Spleen (tissue), 11 donors: Measurements from ENCODE around the gene ARHGAP6. TPM values are rescaled to one million over a fixed set of nuclear protein-coding genes. Genes with fewer than 3 reads are reported as not detected.

ENCODE experiments used
- DNase-seq: peaks from one replicate; pipeline ENCODE4 v3.0.0-alpha.2; 2020
- H3K27ac ChIP-seq, 8 donors: fragments of 200-600 bp; sonication (generic) in 7 of 8; 1 replicate in 4 of 8; 2 replicates in 4 of 8; pipeline versions ENCODE4 v1.5.0 to v1.8.0; 2016 to 2021; ENCODE audit warnings: inconsistent platforms in 4 of 8, mild to moderate bottlenecking in 4 of 8, moderate library complexity in 1 of 8
- H3K27me3 ChIP-seq, 7 donors: fragments of 200-600 bp; sonication (generic) in 6 of 7; replicated peaks in 1 of 7; 1 replicate in 4 of 7; 2 replicates in 3 of 7; pipeline versions ENCODE4 v1.5.0 to v1.8.0; 2016 to 2021; ENCODE audit warnings: inconsistent platforms in 3 of 7, mild to moderate bottlenecking in 1 of 7
- H3K36me3 ChIP-seq, 6 donors: fragments of 200-600 bp; sonication (generic) in 5 of 6; 1 replicate in 4 of 6; 2 replicates in 2 of 6; pipeline versions ENCODE4 v1.5.0 to v1.8.0; 2016 to 2021; ENCODE audit warnings: inconsistent platforms in 2 of 6
- H3K4me1 ChIP-seq, 6 donors: fragments of 200-600 bp; sonication (generic) in 5 of 6; 1 replicate in 3 of 6; 2 replicates in 3 of 6; pipeline versions ENCODE4 v1.5.0 to v1.8.0; 2016 to 2021; ENCODE audit warnings: inconsistent platforms in 3 of 6
- H3K4me3 ChIP-seq, 8 donors: fragments of 200-600 bp; sonication (generic) in 7 of 8; 1 replicate in 4 of 8; 2 replicates in 4 of 8; pipeline versions ENCODE4 v1.5.0 to v1.8.0; 2016 to 2021; ENCODE audit warnings: inconsistent platforms in 4 of 8, mild to moderate bottlenecking in 4 of 8, moderate library complexity in 2 of 8
- H3K9me3 ChIP-seq, 8 donors: fragments of 200-600 bp; sonication (generic) in 7 of 8; 1 replicate in 4 of 8; 2 replicates in 4 of 8; pipeline versions ENCODE4 v1.5.0 to v1.8.0; 2016 to 2021; ENCODE audit warnings: inconsistent platforms in 4 of 8
- CTCF ChIP-seq, 11 experiments: fragments of 200-600 bp in 7 of 11; fragments of 450-650 bp in 4 of 11; sonication (generic) in 4 of 11; IDR thresholded peaks in 8 of 11; conservative IDR thresholded peaks in 3 of 11; 1 replicate in 7 of 11; 2 replicates in 4 of 11; pipeline versions ENCODE4 v1.4.0 to v1.8.0; 2016 to 2021; ENCODE audit warnings: antibody characterized with exemption in 11 of 11, inconsistent platforms in 4 of 11, mild to moderate bottlenecking in 1 of 11
- POLR2A ChIP-seq, 3 donors: fragments of 450-650 bp; IDR thresholded peaks; one replicate each; pipeline ENCODE4 v1.5.1; 2017; ENCODE audit warnings: antibody characterized with exemption in 3 of 3, mild to moderate bottlenecking in 1 of 3
- POLR2AphosphoS5 ChIP-seq, 3 donors: sonication (generic); formaldehyde crosslinking; IDR thresholded peaks; one replicate each; pipeline ENCODE4 v1.5.1; 2017; ENCODE audit warnings: antibody characterized with exemption in 3 of 3
- WGBS, 5 donors: extraction: QIAGEN DNeasy Blood & Tissue Kit in 3 of 5; methylation state at CpG; one replicate each; pipeline versions ENCODE4 v1.1.5 to v1.1.7; 2013 to 2018; 5-methylcytosine and 5-hydroxymethylcytosine counted together
- intact Hi-C: fragments of 100-400 bp; cut with DNase I; formaldehyde crosslinking; loops from one replicate; pipeline ENCODE4 v1.15.0; 2023; ENCODE audit warnings: low total_unique reads
- polyA plus RNA-seq, 3 donors: library from polyadenylated mRNA; stranded (reverse); fragments of 200-250 nt; gene quantifications; one replicate each; pipeline ENCODE4 v1.2.1, GENCODE V29; 2013
- total RNA-seq, 7 donors: library from RNA; depleted of rRNA in 3 of 7; stranded (reverse); fragments of >200 nt in 3 of 7; fragmentation: NEBNext Ultra II Directional in 4 of 7; extraction: Animal tissue kit (Norgen Biotek cat#: 25700) in 4 of 7; gene quantifications; one replicate each; pipeline versions ENCODE4 v1.1.0 to v1.2.1, GENCODE V29; 2016 to 2021
- donor health status: healthy with polysubstance abuse.
- donor health status: DM: no; HTN: no; CAD: no; lungs with moderate emphysema.
- donor health status: DM: no; HTN: no; CAD: no.
- donor health status: Bipolar disorder and iron deficiency.
- donor health status: healthy.
- donor health status: DM: no; HTN: no; CAD: no.
- donor health status: DM: yes; HTN: yes; CAD: no.

The ARHGAP6 gene
- total and polyA plus RNA-seq, 10 donors: 2.0 to 20.8 (median 12.7) TPM

GRCh38 chrX:11329021-11329420 is 336.7 kb downstream of the ARHGAP6 start:
- 37 to 59% (median 44%) methylated on average over 5 of the region's 5 CpGs for whole genome bisulfite sequencing, 5 donors
- intact Hi-C loops: no loop called here
- no peaks in the 10 kb centered on the region for H3K27me3 ChIP-seq
- no peak for DNase-seq
- H3K36me3 ChIP-seq: no peaks in the 10 kb centered on the region
- no peak overlapping the region for H3K4me3 ChIP-seq
- H3K27ac ChIP-seq: no peak overlapping the region
- H3K9me3 ChIP-seq: peaks cover 0 to 7% (median 5%) of the 10 kb centered on the region in 8 donors
- TF ChIP-seq CTCF (IDR thresholded peaks at IDR 0.05 in 8 of 11, conservative IDR thresholded peaks at IDR 0.05 in 3 of 11) (no peak), POLR2AphosphoS5 (IDR thresholded peaks at IDR 0.05) (no peak), POLR2A (IDR thresholded peaks at IDR 0.05) (no peak)
- H3K4me1 ChIP-seq: no peaks in the 10 kb centered on the region

- H3K4me3 ChIP-seq: no peak overlapping the region
- no peak overlapping the region for H3K27ac ChIP-seq
- TF ChIP-seq CTCF (IDR thresholded peaks at IDR 0.05 in 8 of 11, conservative IDR thresholded peaks at IDR 0.05 in 3 of 11): no peak
- no peak for TF ChIP-seq POLR2A (IDR thresholded peaks at IDR 0.05)
- no peak for TF ChIP-seq POLR2AphosphoS5 (IDR thresholded peaks at IDR 0.05)
- H3K4me1 ChIP-seq: no peaks in the 10 kb centered on the region
- DNase-seq: no peak
- intact Hi-C loops: no loop called here
- WGBS, 5 donors: 62 to 91% (median 83%) methylated on average over 3 of the region's 3 CpGs
- no peaks in the 10 kb centered on the region for H3K36me3 ChIP-seq
- no peaks in the 10 kb centered on the region for H3K27me3 ChIP-seq
- peaks cover 0 to 14% (median 7%) of the 10 kb centered on the region in 8 donors for H3K9me3 ChIP-seq
Measured at GRCh38 chrX:11328134-11328533, 337.6 kb downstream of the ARHGAP6 start.

- Histone ChIP-seq H3K27me3 (no peaks in the 10 kb centered on the region), H3K36me3 (no peaks in the 10 kb centered on the region), H3K27ac (no peak overlapping the region), H3K9me3 (peaks cover 0 to 16% (median 7%) of the 10 kb centered on the region in 8 donors), H3K4me3 (no peak overlapping the region), H3K4me1 (no peaks in the 10 kb centered on the region)
- intact Hi-C loops: no loop called here
- WGBS, 5 donors: 81 to 100% (median 89%) methylated on average over 2 of the region's 2 CpGs
- no peak for DNase-seq
- TF ChIP-seq POLR2AphosphoS5 (IDR thresholded peaks at IDR 0.05) (no peak), CTCF (IDR thresholded peaks at IDR 0.05 in 8 of 11, conservative IDR thresholded peaks at IDR 0.05 in 3 of 11) (no peak), POLR2A (IDR thresholded peaks at IDR 0.05) (no peak)
Measured at GRCh38 chrX:11321986-11322385, 343.7 kb downstream of the ARHGAP6 start.

DNA sequence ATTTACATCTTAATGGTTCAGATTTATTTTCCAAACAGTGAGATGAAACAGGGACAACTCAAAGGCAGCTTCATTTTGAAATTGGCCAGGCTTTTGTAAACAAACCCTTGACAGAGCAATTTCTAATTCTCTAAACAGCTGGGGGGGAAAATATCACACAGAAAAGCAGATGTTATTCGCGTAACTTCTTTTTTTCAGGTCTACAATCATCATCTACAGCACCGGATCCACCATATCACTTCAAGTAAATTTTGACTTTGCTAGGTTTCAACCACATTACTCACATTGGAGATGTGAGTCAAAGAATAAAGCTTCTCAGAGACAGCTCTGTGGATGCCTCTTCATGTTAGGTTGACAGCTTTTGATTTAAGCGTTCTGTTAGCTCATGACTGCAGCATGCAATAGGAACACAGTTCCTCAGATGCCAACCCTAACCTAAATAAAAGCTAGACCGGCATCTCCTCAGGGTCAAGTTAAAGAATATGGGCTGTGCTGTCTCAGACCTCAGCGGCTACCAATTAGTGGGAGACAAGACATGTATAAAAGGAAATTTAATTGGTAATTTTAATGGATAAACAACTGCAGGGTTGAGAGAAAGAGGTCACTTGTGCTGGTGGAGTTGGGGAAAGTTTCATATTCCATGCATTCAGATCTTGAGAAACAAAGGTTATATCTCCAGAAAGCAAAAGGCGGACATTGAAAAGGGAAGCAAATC is 345.8 kb downstream of the ARHGAP6 start:
- Histone ChIP-seq H3K36me3 (no peaks in the 10 kb centered on the region), H3K4me1 (no peaks in the 10 kb centered on the region), H3K27me3 (no peaks in the 10 kb centered on the region), H3K9me3 (peaks cover 0 to 16% (median 7%) of the 10 kb centered on the region in 8 donors), H3K4me3 (no peak overlapping the region), H3K27ac (no peak overlapping the region)
- 76 to 86% (median 80%) methylated on average over 7 of the region's 7 CpGs for WGBS, 5 donors
- TF ChIP-seq POLR2AphosphoS5 (IDR thresholded peaks at IDR 0.05): no peak
- intact Hi-C loops: no loop called here
- no peak for DNase-seq
